GM18505 (cell line): ENCODE measurements around the gene IL10.
A peak's percentile ranks its signal among the peaks of the same experiment; 100 is the strongest.
"Not testable (repeated sequence)": the region's sequence is repeated elsewhere in the genome, so short reads cannot be mapped to it uniquely, and the experiment has no call there.

Experiments used
- ATAC-seq: cut with Tn5 transposase; IDR thresholded peaks from one replicate; pipeline ENCODE4 v1.9.1; 2021; ENCODE audit not compliant: unreplicated experiment
- POLR2A ChIP-seq: IDR thresholded peaks from 4 replicates; pipeline ENCODE4 v1.6.1; 2011; ENCODE audit warnings: borderline replicate concordance; ENCODE audit not compliant: insufficient read depth, insufficient read length; ENCODE audit errors: extremely low read depth

The IL10 gene

GRCh38 chr1:206766251-206766856 is 5.9 kb downstream of the IL10 start:
- peak; percentile 35 for ATAC-seq
- TF ChIP-seq POLR2A, result peak; percentile 33

- not testable (repeated sequence) for ATAC-seq
Measured at GRCh38 chr1:206765771-206766170, 6.5 kb downstream of the IL10 start.

GRCh38 chr1:206762741-206763364 is 9.4 kb downstream of the IL10 start:
- not testable (repeated sequence) for ATAC-seq

GRCh38 chr1:206761159-206761768 is 11.0 kb downstream of the IL10 start:
- TF ChIP-seq POLR2A, result no peak

GRCh38 chr1:206760590-206760989 is 11.7 kb downstream of the IL10 start:
- no peak for TF ChIP-seq POLR2A
- ATAC-seq, result no peak

More at GRCh38 chr1:206761159-206761768, 11.0 kb downstream of the IL10 start:
- ATAC-seq, result no peak

GRCh38 chr1:206757524-206758266 is 14.6 kb downstream of the IL10 start:
- TF ChIP-seq POLR2A, result no peak
- ATAC-seq, result no peak

- ATAC-seq, result no peak
- no peak for TF ChIP-seq POLR2A
Measured at GRCh38 chr1:206754011-206754410, 18.3 kb downstream of the IL10 start.

- TF ChIP-seq POLR2A, result no peak
- no peak for ATAC-seq
Measured at GRCh38 chr1:206753141-206753540, 19.2 kb downstream of the IL10 start.

GRCh38 chr1:206752481-206752880 is 19.8 kb downstream of the IL10 start:
- ATAC-seq, result no peak
- TF ChIP-seq POLR2A, result no peak

- TF ChIP-seq POLR2A, result no peak
- ATAC-seq, result no peak
Measured at GRCh38 chr1:206751891-206752290, 20.4 kb downstream of the IL10 start.

GRCh38 chr1:206748348-206749030 is 23.8 kb downstream of the IL10 start:
- ATAC-seq, result no peak
- TF ChIP-seq POLR2A, result no peak

- no peak for TF ChIP-seq POLR2A
- no peak for ATAC-seq
Measured at GRCh38 chr1:206745301-206745700, 27.0 kb downstream of the IL10 start.

GRCh38 chr1:206744683-206745082 is 27.6 kb downstream of the IL10 start:
- no peak for TF ChIP-seq POLR2A
- ATAC-seq, result no peak
